Measurements from ENCODE around the gene ZFAND3.

- TF ChIP-seq, protein P1, sequence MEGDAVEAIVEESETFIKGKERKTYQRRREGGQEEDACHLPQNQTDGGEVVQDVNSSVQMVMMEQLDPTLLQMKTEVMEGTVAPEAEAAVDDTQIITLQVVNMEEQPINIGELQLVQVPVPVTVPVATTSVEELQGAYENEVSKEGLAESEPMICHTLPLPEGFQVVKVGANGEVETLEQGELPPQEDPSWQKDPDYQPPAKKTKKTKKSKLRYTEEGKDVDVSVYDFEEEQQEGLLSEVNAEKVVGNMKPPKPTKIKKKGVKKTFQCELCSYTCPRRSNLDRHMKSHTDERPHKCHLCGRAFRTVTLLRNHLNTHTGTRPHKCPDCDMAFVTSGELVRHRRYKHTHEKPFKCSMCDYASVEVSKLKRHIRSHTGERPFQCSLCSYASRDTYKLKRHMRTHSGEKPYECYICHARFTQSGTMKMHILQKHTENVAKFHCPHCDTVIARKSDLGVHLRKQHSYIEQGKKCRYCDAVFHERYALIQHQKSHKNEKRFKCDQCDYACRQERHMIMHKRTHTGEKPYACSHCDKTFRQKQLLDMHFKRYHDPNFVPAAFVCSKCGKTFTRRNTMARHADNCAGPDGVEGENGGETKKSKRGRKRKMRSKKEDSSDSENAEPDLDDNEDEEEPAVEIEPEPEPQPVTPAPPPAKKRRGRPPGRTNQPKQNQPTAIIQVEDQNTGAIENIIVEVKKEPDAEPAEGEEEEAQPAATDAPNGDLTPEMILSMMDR (conservative IDR thresholded peaks at IDR 0.05 in 1 of 2, IDR thresholded peaks at IDR 0.05 in 1 of 2; ENCODE audit: low read depth in 1 of 2, low read length in 2 of 2), result no peak
- no peak for TF ChIP-seq EZH2 (IDR thresholded peaks at IDR 0.05; ENCODE audit: low read length, missing control alignments)
These were observed 352.6 kb downstream of the ZFAND3 start for GRCh38 chr6:38171997-38172738.

Measured in fibroblast of lung (primary cell).